Measurements from ENCODE around the gene HMGA1. TPM values are rescaled to one million over a fixed set of nuclear protein-coding genes. Genes with fewer than 3 reads are reported as not detected.
A peak's percentile ranks its signal among the peaks of the same experiment; 100 is the strongest.

Gene HMGA1
- total RNA-seq, 1 experiment from 2014 or later = 117 TPM

DNA sequence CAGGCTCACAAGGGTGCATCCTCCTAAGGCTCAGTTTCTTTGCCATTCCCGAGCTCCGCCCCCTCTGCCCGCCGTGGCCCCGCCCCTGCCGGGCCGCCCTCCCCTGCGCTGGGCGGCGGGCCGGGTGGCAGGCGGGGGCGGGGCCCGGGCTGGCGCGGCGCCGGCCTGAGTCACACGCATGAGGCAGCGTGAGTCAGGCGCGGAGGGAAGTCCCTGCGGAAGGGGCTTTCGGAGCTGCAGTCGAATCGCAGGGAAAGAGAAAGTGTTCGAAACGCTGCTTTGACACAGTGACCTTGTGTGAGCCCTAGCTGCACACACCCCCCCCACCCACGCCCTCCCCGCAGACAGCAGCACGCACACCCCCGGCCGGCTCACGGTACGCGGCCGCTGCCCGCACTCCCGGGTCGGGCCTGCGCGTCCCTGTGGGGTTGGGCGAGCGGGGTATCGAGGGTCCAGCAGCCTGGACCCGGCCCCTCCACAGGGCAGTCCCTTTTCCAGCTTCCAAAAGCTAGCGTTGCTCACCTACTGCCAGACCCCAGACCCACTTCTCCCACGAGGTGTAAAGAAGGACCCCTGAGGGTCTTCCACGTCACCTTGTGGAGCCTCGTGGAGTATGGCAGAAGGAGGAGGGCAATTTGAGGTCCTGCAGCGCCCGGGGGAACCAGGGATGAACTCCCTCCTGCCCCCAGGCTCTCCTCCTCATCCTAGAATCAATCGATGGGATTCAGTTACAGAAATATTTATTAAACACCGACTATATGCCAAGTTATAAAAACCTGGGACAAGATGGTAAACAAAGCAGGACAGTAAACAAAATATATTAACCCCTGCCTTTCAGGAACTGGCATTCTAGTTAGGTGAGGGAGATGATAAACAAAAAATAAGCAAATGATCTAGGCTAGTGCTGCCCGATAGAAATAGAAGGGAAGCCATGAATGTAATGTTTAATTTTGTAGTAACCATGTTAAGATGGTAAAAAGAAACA, 12.4 kb upstream of the HMGA1 start:
- peak; percentile 93 for DNase-seq (ENCODE audit: low spot score)

DNA sequence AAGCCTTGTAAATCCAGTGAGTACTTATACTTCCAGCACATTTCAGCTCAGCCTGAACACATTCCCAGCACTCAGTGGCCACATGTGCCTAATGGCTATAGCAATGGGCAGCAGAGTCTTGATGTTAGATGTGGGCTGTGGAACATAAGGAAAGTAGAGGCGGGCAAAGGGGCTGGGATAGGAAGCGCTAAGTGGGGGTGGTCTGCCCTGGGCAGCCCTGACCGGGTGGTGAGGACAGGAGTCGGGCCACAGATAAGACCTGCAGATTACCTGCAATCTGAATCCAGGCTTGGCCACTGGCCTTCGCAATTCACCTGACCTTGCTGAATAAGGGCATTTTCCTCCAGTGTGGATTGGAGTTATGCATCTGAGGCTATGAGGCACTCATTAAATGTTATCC, 11.1 kb upstream of the HMGA1 start:
- no peak for DNase-seq (ENCODE audit: low spot score)

DNA sequence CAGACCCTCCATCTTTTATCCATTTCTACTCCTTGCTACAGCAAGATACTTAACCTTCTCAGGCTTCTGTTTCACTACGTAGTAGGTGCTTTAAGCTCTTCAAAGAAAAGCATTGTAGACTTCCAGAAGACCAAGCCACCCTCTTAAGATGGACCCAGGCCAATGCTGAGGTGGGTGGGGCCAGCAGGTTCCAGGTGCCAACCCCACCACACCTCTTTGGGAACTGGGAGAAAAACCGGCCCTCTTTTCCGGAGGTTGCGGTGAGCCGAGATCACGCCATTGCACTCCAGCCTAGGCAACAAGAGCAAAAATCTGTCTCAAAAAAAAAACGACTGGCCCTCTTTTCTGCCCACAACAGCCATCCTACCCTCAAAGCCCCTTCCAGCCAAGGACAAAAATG, 10.6 kb upstream of the HMGA1 start:
- no peak for DNase-seq (ENCODE audit: low spot score)

DNA sequence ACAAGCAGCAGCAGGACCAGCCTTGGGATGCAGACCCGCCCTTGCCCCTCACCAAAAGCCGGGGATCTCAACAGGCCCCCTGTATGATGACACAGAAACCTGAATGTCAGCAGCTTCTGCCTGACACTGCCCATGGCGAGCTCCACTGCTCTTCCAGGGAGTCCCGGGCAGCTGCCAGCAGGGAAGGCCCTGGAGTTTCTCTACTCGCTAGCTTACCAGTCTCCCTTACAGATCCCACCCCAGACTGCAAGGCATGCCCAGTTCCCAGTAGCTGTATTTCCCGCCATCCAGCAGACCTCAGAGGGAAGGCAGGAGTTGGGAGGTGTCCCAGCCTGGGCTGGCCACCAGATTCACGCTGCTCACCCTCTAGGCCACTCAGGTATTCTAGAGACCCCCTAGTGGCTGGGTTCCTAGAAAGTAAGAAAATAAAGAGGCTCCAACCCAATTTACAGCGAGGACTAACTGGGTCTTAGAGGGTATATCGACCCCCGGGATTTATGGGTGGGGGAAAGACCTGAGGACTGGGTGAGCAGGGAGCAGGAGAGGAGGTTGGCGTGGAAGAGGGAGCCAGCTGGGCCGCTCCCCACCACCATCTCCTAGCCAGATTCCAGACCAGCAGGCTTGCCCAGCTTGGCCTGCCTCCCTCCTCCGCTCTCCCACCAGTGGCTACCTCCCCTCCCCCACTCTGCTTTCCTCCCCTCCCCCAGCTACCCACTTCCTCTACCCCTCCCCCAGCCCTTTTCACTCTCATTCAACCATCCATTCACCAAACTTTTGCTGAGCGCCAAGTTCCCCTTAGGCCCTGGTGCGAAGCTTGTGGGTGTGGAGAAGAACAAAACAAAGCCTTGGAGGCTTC, 9.7 kb upstream of the HMGA1 start:
- DNase-seq (ENCODE audit: low spot score) = no peak

DNA sequence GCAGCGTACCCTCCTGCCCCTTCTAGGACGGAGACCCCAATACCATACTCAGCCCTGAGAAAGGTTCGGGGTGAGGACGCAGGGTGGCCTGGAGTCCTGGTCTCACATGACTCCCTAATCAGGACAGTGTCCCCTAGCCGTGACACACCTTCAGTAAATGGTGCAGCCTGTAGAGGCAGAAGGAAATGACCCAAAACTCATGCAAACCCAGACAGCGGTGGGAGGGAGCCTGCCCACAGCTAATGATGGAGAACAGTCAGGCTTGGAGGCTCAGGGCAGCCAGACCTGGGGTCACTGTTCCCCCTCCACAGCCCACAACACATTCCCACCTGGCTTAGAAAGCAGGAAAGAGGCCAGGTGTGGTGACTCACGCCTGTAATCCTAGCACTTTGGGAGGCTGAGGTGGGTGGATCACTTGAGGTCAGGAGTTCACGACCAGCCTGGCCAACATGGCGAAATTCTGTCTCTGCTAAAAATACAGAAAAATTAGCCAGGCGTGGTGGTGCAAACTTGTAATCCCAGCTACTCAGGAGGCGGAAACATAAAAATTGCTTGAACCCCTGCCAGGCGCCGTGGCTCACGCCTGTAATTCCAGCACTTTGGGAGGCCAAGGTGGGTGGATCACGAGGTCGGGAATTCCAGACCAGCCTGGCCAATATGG, 8.8 kb upstream of the HMGA1 start:
- DNase-seq (ENCODE audit: low spot score) = no peak

DNA sequence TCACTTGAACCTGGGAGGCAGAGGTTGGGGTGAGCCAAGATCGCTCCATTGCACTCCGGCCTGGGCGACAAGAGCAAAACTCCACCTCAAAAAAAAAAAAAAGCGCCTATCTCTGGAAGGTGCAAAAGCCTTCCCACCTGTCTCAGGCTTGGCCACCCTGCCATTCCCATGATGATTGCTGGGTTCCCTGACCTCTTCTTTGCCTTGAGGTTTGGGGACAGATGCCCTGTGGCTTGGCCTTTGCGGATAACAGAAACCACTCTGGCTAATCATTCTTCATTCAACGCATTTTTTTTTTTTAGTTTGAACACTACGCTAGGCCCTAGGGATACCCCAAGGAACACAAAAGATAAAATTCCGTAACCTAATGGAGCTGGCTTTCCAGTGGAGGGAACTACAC, 6.8 kb upstream of the HMGA1 start:
- no peak for DNase-seq (ENCODE audit: low spot score)

DNA sequence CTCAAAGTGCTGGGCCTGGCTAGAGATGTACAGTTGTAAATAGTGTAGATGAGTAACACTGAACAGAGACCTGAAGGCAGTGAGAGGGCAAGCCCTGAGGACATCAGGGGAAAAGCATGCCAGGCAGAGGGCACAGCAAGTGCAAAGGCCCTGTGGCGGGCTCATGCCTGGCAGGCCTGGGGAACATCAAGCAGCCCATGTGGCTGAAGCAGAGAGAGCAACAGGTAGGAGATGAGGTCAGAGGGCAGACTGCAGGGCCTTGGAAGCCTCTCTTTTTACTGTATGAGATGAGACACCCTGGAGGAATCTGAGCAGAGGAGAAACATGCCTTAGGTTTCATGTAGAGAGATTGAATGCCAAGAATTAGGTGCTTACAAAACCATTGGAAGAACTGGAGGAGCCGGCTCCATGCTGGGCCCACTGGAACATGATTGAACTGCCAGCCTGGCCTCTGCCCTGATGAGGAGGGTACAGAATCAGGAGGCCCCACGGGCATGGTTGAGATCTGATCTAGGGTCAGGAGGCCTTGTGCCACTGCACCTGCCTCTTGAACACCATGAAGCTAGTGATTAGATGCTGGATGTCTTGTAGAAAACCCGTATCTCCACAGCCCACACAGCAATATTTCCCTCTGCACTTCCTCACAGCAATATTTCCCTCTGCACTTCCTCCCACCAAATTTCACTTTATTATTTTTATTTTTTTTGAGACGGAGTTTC, 5.9 kb upstream of the HMGA1 start:
- DNase-seq (ENCODE audit: low spot score) = no peak

DNA sequence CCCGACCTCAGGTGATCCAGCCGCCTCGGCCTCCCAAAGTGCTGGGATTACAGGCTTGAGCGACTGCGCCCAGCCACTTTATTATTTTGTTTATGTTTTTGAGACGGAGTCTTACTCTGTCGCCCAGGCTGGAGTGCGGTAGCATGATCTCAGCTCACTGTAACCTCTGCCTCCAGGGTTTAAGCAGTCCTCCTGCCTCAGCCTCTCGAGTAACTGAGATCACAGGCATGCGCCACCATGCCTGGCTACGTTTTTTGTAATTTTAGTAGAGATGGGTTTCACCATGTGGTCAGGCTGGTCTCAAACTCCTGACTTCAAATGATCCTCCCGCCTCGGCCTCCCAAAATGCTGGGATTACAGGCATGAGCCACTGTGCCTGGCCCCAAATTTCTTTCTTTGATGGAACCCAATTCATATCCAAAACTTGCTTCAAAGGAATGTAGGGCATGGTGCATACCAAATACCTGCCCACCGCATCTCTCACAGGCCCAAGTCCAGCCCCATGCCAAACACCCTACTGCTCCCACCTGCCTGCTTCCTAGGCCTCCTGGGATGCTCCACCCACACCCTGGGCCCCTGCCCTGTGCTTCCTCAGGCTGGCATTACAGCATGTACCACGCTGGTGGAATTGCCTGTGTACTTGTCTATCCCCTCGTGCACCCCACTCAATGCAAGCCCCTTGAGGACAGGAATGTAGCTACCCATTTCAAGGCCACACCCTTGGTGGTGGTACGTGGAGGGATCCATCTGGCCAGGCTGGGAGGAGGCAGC, 4.9 kb upstream of the HMGA1 start:
- DNase-seq (ENCODE audit: low spot score) = no peak

DNA sequence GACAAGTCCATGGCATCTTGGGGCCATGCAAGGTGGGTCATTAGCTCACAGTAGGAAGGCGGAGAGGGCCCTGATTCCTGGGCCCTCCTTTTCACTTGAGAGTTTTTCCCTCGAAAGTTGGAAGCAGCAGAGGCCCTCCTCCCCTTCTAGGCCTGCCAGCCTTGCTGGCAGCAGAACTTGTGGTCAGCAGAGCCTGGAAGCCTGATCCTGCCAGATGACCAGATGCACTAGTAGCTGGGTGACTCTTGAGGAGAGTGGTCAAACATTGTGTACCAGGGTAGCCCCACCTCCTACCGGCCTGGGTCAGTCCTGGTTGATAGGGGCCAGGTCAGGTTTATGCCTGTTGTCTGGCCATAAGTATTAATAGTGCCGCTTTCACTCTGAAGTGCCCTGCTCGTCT, 3.8 kb upstream of the HMGA1 start:
- DNase-seq (ENCODE audit: low spot score) = no peak

DNA sequence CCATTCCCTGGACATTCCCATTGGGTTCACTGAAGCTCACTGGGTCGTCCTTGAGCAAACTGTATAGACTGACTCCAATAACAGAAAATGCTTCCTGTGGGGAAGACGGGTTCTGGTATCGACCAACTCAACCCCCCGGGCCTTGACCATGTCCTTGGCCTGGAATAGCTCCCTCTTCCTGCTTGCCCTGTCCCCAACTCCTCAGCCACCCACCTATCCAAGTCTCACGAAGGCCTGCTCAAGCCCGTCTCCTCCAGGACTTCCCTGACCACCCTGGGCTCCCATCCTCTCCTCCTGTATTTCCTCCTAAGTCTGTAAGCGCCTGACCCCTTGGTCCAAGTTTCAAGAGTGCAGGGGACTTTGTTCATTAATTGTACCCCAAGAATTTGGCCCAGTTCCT, 2.8 kb upstream of the HMGA1 start:
- DNase-seq (ENCODE audit: low spot score) = no peak

DNA sequence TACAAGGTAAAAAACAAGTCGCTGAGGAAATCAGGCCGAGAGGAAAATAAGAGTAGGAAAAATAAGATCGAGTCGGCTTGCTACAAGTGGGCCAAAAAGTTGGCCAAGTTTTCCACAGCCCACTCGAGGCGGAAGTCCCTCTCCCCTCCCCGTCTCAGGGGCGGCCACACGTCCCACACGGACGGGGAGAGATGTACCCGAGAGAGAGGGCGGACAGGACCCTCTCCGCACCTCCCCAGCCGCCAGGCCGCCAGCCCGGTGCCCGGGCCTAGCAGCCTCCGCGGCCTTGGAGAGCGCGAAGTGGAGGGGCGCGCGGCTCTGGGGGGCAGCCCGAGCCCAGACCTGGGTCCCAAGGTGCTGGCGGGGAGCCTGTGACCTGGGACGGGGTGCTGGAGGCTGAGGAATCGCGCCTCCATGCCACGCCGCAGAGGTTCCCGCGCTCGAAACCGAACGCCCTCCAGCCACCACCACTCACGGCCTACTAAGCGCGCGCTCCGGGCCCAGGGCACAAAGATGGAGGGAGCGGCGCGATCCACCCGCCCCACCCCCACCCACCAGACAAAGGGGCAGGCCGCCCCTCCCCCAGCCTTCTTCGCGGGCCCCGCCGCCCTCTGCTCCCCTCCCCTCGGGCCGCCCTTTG, 1.9 kb upstream of the HMGA1 start:
- DNase-seq (ENCODE audit: low spot score) = no peak

DNA sequence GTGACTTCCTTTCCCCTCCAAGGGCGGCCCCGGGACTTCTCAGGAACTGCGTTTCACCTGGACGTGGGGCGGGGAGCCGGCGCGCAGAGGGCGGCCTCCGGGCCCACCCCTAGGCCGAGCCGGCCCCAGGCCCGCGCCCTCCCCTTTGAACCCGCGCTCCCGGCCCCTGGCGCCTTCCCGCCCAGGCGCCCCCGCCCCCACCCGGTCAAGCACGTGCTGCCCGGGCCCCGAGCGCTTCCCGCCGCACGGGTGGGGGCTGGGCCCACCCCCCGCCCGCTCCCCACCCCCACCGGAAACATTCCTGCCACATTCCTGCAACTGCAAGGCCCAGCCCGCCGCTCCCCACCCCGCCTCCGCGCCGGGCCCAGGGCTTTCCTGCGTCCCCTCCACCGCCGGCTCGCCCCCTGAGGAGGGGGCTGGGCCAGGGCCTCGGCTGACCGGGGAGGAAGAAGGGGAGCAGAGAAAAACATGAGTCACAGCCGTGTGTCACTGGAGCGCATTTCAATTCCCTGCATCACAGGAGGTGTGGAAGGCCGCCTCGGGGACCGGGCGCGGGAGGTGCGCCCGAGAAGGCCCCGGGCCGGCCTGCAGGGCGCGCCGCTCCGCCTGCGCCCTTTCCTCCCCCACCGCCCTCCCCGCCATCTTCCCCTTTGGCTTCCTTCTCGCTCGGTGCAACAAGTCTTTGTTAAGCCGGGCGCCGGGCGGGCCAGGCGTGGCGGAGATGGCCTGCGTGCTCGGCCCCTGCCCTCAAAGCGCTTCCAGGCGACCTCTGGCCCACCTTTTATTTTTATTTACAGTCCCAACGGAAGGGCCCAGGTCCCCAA, 1.2 kb upstream of the HMGA1 start:
- DNase-seq (ENCODE audit: low spot score) = no peak

DNA sequence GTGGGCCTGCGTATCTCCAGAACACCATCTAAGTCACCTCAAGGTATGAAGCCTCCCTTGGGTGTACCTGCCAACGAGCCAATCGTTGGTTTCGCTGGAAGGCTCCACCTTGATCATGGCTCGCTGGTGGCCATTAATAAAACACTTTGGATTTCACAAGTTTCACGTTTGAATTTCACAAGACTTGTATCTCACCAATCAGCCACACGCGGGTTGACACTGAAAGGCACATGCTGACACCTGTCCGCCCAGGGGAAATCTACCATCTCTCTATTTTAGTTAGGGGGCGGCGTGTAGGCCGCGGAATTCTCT, 586 bp upstream of the HMGA1 start:
- DNase-seq (ENCODE audit: low spot score) = no peak

DNA sequence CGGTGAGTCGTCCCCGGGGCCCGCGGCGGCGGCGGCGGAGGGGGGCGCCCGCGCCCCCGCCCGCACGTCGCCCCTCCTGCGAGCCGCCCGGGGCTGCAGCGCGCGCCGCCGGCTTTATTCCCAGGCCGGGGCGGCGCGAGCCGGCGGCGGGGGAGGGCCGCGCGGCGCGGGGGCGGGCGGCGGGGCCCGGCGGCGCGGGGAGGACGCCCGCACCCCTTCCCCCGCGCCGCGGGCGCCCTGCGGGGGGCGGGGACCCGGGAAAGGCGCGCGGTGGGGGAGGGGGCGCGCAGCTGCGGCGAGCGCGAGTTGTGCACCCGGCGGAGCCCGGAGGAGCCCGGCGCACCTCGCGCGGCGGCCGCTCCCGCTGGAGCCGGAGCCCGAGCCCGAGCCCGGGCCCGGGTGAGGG, 646 bp downstream of the HMGA1 start:
- DNase-seq (ENCODE audit: low spot score) = no peak

DNA sequence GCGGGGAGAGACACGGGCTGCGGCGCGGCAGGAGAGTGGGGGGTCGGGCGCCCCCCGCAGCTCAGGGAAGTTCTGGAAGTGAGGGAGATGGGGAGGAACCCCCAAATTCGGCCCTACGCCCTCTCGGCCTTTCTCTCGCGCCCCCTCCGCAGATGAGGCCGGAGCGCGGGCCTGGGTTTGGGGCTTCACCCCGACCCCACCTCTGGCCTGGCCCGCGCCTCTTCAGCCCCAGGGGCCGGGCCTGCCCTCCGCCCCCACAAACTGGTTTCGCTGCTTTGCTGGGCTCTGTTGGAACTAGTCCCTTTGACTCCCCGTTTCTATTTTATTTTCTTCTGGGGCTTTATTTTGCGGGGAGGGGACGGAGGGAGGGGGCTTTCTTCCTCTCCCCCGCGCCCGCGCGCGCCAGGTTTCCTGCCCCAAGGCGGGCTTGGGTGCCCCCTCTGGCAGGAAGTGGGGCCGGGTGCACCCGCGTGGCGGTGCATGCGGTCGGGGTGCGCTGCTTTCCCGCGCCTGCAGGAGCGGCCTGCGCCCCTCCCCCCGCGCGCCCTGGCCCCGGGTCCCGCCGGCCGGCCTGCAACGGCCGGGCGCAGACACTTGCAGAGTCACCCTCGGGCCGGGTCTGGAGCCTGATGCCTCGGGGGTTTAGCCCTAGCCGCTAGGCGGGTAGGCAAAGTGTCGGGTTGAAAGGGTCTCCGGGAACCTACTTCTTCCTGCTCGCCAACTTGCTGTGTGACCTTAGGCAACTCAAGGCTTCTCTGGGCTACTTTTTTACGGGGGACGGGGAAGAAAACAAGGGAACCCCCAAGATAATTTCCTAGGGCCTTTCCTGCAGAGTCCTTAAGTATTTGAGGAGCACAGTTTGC, 1.3 kb downstream of the HMGA1 start:
- DNase-seq (ENCODE audit: low spot score) = no peak

DNA sequence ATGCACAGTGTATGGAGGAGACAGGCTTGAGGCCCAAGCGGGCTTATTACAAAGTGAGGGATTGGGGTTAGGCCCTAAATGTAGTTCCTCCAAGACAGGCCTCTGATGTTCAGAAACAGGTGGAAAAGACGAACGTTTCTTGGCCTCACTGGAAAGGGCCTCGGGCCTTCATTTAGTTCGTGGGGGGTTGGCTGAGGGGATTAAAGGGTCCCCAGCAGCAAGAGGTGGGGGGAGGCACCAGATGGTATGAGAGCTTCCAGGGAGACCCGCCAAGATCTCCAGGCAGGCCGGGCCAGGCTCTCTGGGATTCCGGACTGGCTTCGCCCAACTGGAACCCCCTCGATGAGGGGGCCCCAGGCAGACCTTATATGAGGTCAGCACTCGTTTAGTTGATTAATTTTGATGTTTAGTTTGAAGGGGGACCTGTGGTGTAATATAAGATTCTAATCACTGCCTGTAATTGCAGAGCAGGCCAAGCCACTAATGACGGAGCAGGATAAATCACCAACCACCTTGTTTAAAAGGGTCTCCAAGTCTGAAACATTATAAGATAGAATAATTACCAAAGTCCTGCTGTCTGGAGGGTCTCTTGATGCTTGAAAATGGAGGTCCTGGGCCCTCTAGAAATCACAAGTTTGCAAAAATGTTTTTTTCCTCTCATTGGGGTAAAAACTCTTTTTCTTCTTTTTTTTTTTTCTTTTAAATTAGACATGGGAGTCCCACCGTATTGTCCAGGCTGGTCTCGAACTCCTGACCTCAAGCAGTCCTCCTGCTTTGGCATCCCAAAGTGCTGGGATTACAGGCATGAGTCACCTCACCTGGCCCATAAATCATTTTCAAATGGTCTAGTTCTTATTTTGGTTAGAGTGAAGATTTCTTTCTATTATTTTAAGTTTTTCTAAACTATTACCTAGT, 2.2 kb downstream of the HMGA1 start:
- no peak for DNase-seq (ENCODE audit: low spot score)

DNA sequence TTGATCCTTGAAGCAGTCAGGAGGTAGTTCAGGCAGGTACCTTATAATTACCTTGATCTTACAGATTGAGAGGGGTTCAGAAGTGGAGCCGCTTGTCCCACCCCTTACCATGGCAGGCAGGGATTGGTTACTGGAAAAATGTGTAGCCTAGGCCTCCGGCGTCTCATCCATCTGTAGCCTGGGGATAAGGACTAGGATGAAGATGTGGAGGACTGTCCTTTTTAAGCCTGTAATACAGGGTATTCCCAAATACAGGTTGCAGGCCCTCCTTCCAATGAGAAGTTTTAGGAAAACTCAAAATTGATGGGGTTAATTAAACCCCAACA, 2.8 kb downstream of the HMGA1 start:
- DNase-seq (ENCODE audit: low spot score) = no peak

DNA sequence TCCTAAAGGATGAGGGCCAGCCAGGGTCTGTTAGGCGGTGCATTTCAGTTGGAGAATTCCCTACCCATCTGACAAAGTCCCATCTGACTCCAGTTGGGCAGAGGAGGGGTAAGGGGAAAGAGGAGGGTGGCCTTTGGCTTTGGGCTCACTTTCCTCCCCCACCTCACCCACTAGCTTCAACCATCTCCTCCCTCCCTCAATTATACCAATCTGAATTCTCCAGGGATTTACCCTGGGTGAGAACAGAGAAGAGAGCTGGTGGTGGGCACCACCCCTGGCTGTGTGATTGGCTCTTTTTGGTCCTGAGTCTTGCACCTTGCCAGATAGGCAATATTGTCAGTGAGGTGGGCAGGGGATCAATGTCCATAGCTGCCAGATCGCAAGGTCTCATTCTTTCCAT, 3.2 kb downstream of the HMGA1 start:
- no peak for DNase-seq (ENCODE audit: low spot score)
